NCI-H2029 treated with DMSO at 0.1 percent for 48 hours (cell line): ENCODE results near the gene ERICH6B.
A peak's percentile ranks its signal among the peaks of the same experiment; 100 is the strongest.

ENCODE experiments used
- DNase-seq: peaks from one replicate; lab custom pipeline; 2025; lab: John Stamatoyannopoulos, UW

Gene ERICH6B

GRCh38 chr13:45542391-45542790 lies 73.1 kb downstream of the ERICH6B start:
- DNase-seq = no peak

GRCh38 chr13:45541806-45542205 lies 73.7 kb downstream of the ERICH6B start:
- no peak for DNase-seq

GRCh38 chr13:45540864-45541263 lies 74.7 kb downstream of the ERICH6B start:
- no peak for DNase-seq

- no peak for DNase-seq
These were observed 75.3 kb downstream of the ERICH6B start for GRCh38 chr13:45540195-45540594.

DNA sequence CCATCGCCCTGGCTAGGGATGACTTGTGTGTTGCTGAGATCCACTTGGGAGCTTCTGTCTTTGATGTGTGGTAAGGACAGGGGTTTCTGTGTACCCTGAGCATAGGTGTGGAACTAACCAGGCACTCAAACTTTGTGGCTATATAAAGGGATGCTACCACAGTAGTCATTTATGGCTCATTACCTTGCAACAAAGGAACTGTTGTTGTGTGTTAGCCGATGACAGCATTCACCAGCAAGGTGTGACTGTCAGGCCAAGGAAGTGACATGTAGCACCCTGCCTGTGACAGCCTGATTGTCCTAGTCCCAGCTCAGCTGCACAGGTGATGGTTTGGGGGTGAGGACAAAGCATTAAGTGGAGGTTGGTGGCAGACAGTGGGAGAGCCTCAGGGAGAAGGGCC lies 77.2 kb downstream of the ERICH6B start:
- no peak for DNase-seq

DNA sequence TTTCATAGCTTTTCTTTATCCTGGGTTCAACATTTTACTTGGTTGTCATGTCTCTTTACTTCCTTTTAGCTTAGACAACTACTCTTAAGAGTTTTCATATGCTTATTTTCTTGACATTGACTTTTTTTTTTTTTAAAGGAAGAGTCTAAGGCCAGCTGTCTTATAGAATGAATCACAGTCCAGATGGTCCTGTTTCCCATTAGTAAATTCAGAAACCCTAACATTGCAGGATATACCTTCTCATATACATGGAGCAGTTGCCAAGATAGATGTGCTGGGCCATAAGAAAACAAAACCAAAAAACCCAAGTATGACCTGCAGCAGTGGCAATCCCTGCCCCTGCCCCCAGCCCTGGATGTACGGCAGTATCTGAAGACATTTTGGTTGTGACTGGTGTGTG lies 78.0 kb downstream of the ERICH6B start:
- DNase-seq = no peak

GRCh38 chr13:45536224-45536623 lies 79.3 kb downstream of the ERICH6B start:
- no peak for DNase-seq

DNA sequence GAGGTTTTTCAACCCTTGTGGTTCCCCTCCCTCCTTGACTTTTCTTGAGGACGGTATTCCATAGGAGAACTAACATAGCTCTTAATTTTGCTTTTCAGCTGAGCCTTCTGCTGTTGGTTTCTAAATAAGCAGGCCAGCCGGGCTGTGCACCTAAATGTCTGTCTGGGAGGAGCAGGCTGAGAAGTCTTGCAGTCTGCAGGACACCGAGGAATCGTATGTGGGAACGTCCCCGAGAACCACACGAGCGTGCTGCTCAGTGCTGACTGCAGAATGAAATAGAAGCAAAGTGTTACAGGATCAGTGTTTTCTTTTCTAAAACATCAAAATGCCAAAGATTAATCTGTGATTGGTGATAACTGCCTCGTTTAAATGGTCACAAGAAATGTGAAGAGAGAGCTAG lies 80.9 kb downstream of the ERICH6B start:
- no peak for DNase-seq

DNA sequence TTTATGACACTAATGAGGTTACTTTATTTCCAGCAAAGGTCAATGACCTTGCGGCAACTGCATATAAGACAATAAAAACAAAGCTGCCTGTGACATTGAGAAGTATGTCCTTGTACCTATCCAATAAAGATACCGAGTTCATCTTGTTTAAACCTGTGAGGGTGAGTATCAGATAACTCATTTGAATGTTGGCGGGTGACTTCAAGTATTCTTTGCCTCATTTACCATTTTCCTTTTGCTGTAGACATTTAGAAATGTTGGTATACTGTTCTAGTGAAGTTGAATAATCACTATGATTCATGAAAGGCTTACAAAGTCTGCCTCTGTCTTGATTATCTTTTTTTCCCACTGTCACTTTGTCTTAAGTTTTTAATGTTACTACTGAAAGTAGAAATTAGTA lies 85.8 kb downstream of the ERICH6B start:
- no peak for DNase-seq

DNA sequence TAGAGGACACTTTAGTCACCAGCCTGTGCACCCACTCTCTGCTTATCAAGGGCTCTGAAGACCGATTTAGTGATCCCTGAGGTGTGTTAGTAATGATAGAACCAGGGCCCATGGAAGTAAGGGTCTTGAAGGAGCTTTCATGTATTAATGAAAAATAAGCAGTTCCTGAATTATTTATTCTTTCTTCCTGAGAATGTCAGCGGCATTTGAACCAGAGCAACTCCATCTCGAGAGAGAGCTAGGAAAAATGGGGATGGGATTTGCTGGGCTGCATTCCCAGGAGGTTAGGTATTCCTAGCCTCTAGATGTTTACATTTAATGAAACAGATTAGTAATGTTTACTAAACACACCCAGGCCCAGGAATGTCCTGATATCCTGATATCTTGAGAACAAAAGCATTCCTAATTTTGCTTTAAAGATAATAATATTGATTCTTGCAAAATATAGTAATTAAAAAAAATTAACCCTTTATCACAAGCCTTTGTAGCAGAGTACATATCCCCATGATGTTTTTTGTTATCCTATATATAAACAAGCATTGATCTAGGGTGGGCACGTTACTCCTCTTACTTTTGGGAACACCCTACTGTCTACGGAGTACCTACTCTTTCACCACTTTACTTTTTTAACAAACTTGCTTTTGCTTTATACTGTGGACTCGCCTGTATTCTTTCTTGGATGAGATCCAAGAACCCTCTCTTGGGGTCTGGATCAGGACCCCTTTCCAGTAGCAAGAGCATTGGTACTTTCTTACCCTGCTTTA lies 87.7 kb downstream of the ERICH6B start:
- no peak for DNase-seq

GRCh38 chr13:45522571-45522970 lies 93.0 kb downstream of the ERICH6B start:
- DNase-seq = no peak

DNA sequence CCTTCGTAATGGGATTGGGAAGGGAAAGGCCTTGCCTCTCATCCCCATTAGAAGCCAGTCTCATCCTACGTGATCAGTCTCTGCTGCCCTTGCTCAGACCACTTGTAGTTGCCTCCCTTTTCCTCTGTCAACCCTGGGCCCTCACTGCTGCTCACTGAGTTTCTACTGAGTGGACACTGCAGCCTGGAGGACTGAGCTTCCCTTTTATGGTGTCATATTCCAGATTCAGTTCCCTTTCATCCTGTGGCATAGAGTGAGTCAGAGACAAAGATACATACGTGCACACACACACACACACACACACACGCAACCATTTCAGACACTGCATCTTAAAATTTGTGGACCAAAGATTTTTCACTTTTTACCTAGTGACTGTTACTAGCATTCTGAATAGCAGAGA lies 94.2 kb downstream of the ERICH6B start:
- DNase-seq = no peak

DNA sequence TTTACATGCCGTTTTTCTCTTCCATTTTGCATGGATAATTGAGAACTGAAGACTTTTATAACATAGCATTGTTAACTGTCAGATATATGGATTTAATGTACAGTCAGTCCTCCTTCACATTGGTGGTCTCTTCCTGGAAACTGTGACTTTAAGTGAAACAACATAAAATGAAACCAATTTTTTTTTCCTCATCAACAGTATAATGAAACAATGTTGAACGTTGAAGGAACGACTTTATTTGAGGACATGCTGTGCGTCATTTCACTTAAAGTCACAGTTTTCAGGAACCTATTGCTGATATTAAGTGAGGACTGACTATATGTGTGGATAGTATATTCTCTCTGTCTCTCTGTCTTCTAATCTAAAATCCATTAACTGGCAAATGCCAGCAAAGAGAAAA lies 96.0 kb downstream of the ERICH6B start:
- DNase-seq = no peak

DNA sequence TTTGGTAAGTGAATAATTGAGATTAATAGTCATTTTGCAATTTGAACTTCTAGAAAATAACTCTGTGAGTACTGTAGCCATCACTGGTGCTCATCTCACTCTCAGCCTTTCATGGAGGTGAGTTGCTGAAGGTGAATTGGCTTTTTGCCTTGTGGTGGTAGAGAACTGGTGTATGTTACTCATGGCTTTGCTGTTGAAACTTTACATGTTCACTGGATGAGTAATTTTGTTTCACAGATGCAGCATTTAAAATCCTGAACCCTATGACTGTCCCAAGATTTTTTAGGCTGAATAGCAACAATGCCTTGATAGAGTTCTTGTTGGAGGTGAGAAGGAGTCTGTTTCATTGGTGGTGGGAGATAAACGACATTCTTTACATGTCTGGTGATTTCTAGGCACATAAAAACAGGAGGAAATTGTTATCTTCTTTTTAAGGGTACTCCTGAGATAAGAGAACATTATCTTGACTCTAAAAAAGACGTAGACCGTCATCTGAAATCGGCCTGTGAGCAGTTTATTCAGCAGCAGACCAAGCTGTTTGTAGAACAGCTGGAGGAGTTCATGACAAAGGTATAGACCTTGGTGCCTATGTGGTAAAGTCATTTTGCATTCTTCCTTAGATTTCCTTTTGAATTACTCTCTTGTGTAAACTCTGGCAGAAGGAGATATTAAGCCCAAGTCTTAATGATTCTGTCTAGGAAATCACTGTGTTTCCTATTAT lies 96.9 kb downstream of the ERICH6B start:
- no peak for DNase-seq

DNA sequence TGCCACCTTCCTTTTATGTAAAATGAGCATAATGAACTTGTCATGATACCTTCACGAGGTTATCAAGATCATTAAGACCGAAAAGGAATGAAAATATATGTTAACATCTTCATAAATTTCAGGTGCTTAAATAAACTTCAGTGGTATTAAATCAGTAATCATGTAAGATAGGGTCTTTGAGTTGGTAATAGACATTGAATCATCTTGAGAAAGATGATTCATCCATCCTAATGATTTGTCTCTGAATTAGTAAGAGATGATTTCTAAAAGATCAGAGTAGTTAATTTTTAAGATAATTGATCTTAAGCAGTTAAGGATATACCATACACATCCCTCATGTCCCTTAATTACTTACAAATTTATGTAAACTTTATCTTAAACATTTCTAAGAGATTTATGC lies 98.8 kb downstream of the ERICH6B start:
- no peak for DNase-seq

GRCh38 chr13:45512098-45512496 lies 103.4 kb downstream of the ERICH6B start:
- no peak for DNase-seq

DNA sequence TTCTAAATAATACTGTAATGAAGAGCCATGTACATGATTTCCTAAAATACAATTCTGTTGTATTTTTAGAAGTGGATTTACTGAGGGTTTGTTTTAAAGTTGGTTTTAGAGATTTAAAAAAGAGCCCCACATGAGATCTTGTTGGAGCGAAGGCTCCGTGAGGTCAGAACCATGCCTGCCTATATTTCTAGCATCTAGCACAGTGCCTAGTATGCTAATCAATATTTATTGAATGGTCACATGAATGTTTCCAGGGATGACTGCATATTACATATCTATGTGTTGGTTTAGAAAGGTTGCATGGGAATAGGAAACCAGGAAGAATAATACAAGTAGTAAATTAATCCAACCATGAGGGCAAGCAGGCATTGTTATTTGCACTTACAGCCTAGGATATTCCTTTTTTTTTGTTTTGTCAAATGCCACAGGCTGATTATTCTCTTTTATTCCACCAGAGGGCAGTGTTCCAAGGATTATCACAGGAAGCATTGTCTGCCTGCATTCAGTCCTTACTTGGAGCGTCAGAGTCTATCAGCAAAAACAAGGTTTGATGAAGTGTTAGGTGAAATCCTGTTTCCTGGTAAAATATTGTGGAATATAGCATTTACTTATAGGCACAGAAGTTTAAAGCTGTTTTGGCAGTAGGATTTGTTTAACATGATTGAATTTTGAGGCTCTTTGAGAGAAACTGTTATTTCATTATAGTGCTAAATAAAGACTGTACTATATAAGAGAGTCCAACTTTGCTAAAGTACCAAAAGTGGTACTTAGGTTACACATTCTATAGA lies 104.0 kb downstream of the ERICH6B start:
- DNase-seq = peak; percentile 45

- no peak for DNase-seq
These were observed 104.9 kb downstream of the ERICH6B start for GRCh38 chr13:45510672-45511071.

GRCh38 chr13:45508776-45509175 lies 106.8 kb downstream of the ERICH6B start:
- DNase-seq = no peak

- DNase-seq = no peak
These were observed 108.7 kb downstream of the ERICH6B start for GRCh38 chr13:45506811-45507210.

DNA sequence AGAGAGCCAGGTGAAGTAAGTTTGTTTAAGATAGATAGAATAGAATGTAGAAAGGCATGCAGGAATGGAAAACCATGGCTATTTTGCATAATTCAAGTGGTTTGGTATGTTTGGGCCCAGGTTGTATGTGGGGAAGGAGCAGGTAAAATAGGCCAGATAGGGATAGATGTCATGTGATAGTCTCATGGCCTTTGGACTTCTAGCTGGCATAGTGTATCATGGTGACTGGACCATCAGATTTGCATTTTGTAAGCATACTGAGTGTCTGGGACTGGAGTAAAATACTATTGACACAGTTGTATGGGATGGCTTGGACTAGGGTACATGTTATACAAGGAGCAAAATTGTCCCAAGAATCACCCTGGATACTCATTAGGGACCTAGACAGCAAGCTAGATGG lies 111.9 kb downstream of the ERICH6B start:
- DNase-seq = no peak

DNA sequence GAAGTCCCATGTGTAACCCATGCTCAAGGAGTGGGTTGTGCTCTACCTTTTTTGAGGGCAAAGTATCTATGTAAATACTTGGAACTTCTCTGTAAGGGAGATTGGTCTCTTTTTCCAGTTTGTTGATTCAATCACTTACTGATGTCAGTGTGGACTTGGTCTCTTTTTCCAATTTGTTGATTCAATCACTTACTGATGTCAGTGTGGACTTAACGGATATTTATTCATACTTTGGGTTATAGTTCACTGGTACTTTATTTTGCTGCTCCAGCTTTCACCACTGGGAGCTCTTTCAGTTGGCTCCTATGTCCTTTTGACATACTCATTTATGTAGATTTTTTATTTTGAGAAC lies 114.4 kb downstream of the ERICH6B start:
- no peak for DNase-seq
